ENCODE results near the gene SLC22A1. TPM values are rescaled to one million over a fixed set of nuclear protein-coding genes. Genes with fewer than 3 reads are reported as not detected.

Gene SLC22A1
- total RNA-seq, 1 experiment from 2014 or later, result 1.2 TPM

- Mint-ChIP-seq H3K27ac (no peak overlapping the region), H3K4me3 (no peak overlapping the region), H3K9me3 (peaks cover 15% of the 10 kb centered on the region), H3K27me3 (ENCODE audit: low read depth) (no peaks in the 10 kb centered on the region), H3K4me1 (no peaks in the 10 kb centered on the region), H3K36me3 (peaks cover 11% of the 10 kb centered on the region)
- ChIA-PET CTCF (no interaction called here), POLR2A (no interaction called here)
- ATAC-seq, result no peak
- no peak for TF ChIP-seq PRRX2 (CRISPR knock-in tag; IDR thresholded peaks at IDR 0.05)
- TF ChIP-seq MLX (CRISPR knock-in tag; IDR thresholded peaks at IDR 0.05), result no peak
- TF ChIP-seq ZNF396 (CRISPR knock-in tag; IDR thresholded peaks at IDR 0.05; ENCODE audit: borderline replicate concordance), result no peak
- no peak for TF ChIP-seq TEAD4 (CRISPR knock-in tag; IDR thresholded peaks at IDR 0.05)
- TF ChIP-seq GABPB1 (CRISPR knock-in tag; IDR thresholded peaks at IDR 0.05), result no peak
- no peak for TF ChIP-seq ZBTB43 (CRISPR knock-in tag; IDR thresholded peaks at IDR 0.05)
- DNase-seq (ENCODE audit: low spot score), result no peak
Observed at GRCh38 chr6:160202411-160202810, 80.8 kb downstream of the SLC22A1 start.

DNA sequence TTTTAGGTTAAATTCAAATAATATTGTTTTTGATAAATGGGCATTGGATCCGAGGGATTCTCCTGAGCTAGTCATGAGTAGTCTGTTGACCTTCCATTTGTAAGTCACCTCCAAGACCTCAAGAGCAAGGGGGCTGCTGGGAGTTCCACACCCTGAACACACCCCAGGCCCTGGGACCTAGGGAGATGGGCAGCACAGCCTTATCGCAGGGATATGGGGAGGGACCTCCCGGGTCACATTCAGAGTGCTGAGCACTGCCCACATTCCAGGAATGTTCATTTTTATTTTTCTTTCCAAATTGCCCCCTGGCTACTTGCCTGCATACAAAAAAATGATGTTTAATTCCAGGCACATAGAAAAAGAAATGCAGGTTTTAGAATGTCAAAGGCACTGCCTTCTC, 81.5 kb downstream of the SLC22A1 start:
- Mint-ChIP-seq H3K9me3 (peaks cover 21% of the 10 kb centered on the region), H3K4me1 (no peaks in the 10 kb centered on the region; the same call in 1 of the 2 replicates), H3K27me3 (ENCODE audit: low read depth) (no peaks in the 10 kb centered on the region), H3K4me3 (no peak overlapping the region), H3K27ac (no peak overlapping the region), H3K36me3 (peaks cover 18% of the 10 kb centered on the region)
- DNase-seq (ENCODE audit: low spot score) (no peak), ATAC-seq (no peak)
- TF ChIP-seq ATF6 (CRISPR knock-in tag; IDR thresholded peaks at IDR 0.05), result no peak
- TF ChIP-seq, protein P1, sequence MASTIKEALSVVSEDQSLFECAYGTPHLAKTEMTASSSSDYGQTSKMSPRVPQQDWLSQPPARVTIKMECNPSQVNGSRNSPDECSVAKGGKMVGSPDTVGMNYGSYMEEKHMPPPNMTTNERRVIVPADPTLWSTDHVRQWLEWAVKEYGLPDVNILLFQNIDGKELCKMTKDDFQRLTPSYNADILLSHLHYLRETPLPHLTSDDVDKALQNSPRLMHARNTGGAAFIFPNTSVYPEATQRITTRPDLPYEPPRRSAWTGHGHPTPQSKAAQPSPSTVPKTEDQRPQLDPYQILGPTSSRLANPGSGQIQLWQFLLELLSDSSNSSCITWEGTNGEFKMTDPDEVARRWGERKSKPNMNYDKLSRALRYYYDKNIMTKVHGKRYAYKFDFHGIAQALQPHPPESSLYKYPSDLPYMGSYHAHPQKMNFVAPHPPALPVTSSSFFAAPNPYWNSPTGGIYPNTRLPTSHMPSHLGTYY (CRISPR knock-in tag; IDR thresholded peaks at IDR 0.05), result no peak
- TF ChIP-seq SOX15 (CRISPR knock-in tag; IDR thresholded peaks at IDR 0.05), result no peak
- TF ChIP-seq PRRX2 (CRISPR knock-in tag; IDR thresholded peaks at IDR 0.05), result no peak
- TF ChIP-seq, protein P2, sequence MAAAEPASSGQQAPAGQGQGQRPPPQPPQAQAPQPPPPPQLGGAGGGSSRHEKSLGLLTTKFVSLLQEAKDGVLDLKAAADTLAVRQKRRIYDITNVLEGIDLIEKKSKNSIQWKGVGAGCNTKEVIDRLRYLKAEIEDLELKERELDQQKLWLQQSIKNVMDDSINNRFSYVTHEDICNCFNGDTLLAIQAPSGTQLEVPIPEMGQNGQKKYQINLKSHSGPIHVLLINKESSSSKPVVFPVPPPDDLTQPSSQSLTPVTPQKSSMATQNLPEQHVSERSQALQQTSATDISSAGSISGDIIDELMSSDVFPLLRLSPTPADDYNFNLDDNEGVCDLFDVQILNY (CRISPR knock-in tag; IDR thresholded peaks at IDR 0.05), result no peak
- TF ChIP-seq NFE2L1 (CRISPR knock-in tag; IDR thresholded peaks at IDR 0.05), result no peak
- TF ChIP-seq IRF1 (CRISPR knock-in tag; IDR thresholded peaks at IDR 0.05), result no peak
- TF ChIP-seq ZNF232 (CRISPR knock-in tag; IDR thresholded peaks at IDR 0.05), result no peak
- no peak for TF ChIP-seq ZNF281 (CRISPR knock-in tag; IDR thresholded peaks at IDR 0.05)
- TF ChIP-seq NFATC4 (CRISPR knock-in tag; IDR thresholded peaks at IDR 0.05), result no peak
- TF ChIP-seq, protein P3, sequence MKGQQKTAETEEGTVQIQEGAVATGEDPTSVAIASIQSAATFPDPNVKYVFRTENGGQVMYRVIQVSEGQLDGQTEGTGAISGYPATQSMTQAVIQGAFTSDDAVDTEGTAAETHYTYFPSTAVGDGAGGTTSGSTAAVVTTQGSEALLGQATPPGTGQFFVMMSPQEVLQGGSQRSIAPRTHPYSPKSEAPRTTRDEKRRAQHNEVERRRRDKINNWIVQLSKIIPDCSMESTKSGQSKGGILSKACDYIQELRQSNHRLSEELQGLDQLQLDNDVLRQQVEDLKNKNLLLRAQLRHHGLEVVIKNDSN (CRISPR knock-in tag; IDR thresholded peaks at IDR 0.05), result no peak
- no peak for TF ChIP-seq ZNF263 (CRISPR knock-in tag; IDR thresholded peaks at IDR 0.05; ENCODE audit: low read depth)
- no peak for TF ChIP-seq ZNF423 (CRISPR knock-in tag; IDR thresholded peaks at IDR 0.05)
- TF ChIP-seq ELF4 (CRISPR knock-in tag; IDR thresholded peaks at IDR 0.05; ENCODE audit: low read depth), result no peak
- no peak for TF ChIP-seq NR1H2 (CRISPR knock-in tag; IDR thresholded peaks at IDR 0.05)
- no peak for TF ChIP-seq CREB1 (CRISPR knock-in tag; IDR thresholded peaks at IDR 0.05)
- no peak for TF ChIP-seq TP53 (CRISPR knock-in tag; IDR thresholded peaks at IDR 0.05)
- no peak for TF ChIP-seq GRHL2 (CRISPR knock-in tag; IDR thresholded peaks at IDR 0.05; ENCODE audit: insufficient replicate concordance, severe bottlenecking)
- POLR2A ChIA-PET, result interaction anchor here (0.6 kb wide), 1 partner anchor 69 kb away, joined by 3 read pairs; no protein-coding TSS in a partner anchor
- CTCF ChIA-PET, result interaction anchor here (0.6 kb wide), 1 partner anchor 126 kb away, joined by 3 read pairs; no protein-coding TSS in a partner anchor
